ENCODE data around the gene SELENON.

SELENON gene, protein sequence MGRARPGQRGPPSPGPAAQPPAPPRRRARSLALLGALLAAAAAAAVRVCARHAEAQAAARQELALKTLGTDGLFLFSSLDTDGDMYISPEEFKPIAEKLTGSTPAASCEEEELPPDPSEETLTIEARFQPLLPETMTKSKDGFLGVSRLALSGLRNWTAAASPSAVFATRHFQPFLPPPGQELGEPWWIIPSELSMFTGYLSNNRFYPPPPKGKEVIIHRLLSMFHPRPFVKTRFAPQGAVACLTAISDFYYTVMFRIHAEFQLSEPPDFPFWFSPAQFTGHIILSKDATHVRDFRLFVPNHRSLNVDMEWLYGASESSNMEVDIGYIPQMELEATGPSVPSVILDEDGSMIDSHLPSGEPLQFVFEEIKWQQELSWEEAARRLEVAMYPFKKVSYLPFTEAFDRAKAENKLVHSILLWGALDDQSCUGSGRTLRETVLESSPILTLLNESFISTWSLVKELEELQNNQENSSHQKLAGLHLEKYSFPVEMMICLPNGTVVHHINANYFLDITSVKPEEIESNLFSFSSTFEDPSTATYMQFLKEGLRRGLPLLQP

DNA sequence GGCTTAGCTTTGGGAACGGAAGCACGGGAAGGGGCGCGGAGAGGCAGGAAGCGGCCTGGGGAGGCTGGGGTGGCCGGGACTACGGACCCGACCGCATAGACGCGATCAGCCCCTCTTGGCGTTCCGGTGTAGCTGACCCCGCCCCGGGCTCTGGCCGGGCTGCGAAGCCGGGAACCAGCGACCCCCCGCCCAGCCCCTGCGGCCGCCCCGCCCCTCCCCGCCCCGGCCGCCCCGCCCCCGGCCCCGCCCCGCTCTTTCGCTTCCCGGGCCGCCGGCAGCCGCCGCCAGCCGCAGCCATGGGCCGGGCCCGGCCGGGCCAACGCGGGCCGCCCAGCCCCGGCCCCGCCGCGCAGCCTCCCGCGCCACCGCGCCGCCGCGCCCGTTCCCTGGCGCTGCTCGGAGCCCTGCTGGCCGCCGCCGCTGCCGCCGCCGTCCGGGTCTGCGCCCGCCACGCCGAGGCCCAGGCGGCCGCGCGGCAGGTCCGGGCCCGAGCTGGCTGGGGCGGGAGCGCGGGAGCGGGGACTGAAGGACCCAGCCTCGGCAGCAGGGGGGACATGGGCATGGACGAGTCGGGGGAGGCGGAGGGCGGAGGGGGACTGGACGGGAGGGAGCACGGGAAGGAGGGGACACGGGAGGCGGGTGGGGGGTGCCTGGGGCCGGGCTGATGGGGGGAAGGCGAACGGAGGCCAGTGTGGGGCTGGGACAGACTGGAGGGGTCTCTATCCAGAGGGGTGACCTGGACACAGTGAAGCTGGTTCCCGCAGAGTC is at the start of gene SELENON:
SELENON (plus strand) TSS at position 259 of the 768 bp plus-strand sequence; CDS start at position 297, 38 bp downstream.
- DNase-seq (ENCODE audit: low spot score) = no peak

DNA sequence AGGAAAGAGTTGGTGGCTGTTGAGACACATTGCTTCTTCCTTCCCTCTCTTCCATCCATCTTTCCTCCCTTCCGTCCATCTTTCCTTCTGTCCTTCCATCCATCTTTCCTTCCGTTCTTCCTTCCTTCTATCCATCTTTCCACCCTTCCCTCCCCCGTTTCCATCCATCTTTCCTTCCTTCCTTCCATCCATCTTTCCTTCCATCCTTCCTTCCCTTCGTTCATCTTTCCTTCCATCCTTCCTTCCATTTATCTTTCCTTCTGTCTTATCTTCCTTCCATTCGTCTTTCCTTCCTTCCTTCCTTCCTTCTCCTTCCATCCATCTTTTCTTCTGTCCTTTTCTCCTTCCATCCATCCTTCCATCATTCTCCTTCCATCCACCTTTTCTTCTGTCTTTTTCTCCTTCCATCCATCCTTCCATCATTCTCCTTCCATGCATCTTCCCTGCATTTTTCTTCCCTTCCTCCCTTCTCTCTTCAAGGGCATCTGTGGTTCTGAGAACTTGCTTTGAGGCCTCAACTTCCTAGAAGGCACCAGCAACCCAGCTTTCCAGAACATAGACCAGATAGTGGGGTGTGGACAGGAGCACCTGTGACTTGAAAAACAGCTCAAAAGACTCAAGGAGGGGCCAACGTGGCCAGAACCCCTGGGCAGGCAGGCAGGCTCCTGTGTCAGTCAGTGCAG is 48.9 kb upstream of the SELENON start:
- DNase-seq (ENCODE audit: low spot score) = no peak

DNA sequence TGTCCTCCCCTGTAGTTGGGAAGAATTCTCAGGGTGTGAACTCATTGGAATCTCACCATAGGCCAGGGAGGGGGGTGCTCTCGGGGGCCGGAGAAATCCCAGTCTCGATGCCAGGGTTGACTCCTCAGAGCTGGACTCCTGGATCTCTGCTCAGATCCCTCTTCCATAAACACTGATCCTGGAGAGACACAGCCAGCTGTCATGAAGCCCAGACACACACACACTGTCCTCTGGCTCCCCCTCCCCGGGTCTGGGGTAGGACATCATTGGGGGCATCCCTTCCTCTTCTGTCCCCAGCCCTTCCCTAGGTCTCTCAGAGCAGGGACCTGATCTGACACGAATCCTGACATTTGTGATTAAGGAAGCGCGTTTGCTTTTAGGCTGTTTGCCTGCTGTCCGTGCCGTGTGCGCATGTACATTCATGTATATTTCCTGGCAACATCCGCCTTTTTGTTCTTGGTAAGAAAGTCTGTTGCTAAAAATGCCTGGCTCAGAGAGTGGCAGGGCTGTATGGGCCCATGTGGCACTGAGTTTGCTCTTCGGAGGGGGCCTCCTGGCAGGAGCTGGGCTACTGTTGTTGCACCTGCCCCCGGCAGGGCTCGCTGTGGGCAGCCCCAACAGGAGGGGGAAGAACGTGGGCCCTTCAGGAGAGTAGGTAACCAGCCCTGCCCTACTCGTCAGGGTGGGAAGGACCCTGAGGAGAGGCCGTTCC is 45.4 kb upstream of the SELENON start:
- no peak for DNase-seq (ENCODE audit: low spot score)

DNA sequence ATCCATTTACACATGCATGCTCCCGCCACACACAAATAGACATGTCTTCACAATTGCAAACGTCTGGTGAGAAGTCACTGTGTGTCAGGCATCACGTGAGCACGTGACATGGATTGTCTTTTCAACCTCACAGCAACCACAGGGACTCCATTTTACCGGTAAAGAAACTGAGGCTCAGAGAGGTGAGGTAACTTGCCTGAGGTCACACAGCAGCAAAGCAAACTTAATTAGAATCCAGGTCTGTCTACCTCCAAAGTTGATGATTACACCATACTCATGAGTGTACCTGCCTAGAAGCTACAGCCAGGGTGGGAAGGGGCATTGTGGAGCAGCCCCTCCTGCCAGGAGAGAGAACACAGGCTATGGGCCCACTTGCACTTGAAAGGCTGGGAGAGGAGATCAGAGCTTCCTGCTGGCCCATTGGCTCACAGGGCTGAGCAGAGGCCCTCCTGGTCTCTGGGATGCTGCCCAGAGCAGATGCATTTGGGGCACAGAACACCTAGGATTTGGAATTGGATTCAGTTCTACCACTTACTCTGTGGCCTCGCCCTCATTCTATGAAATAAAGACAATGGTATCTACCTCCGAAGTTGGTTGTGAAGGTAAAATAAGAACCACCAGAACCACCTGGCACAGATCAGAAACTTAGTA is 44.4 kb upstream of the SELENON start:
- no peak for DNase-seq (ENCODE audit: low spot score)

DNA sequence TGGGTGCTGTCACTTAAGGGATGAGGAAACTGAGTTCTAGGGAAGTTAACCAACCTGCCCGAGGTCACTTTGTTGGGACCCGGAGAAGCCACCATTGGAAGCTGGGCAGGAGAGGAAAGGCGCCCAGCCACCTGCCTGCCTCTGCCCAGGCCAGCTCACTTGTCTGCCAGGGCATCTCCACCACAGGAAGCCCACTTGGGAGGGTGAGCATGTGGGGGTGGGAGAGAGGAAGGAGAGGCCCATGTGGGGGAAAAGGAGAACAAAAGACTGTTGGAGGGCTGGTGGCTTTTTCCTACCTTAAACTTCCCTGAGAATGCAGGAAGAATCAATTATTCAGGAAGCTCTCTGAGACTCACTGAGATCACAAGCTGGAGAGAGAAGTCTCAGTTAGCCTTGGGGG is 43.8 kb upstream of the SELENON start:
- DNase-seq (ENCODE audit: low spot score) = no peak

DNA sequence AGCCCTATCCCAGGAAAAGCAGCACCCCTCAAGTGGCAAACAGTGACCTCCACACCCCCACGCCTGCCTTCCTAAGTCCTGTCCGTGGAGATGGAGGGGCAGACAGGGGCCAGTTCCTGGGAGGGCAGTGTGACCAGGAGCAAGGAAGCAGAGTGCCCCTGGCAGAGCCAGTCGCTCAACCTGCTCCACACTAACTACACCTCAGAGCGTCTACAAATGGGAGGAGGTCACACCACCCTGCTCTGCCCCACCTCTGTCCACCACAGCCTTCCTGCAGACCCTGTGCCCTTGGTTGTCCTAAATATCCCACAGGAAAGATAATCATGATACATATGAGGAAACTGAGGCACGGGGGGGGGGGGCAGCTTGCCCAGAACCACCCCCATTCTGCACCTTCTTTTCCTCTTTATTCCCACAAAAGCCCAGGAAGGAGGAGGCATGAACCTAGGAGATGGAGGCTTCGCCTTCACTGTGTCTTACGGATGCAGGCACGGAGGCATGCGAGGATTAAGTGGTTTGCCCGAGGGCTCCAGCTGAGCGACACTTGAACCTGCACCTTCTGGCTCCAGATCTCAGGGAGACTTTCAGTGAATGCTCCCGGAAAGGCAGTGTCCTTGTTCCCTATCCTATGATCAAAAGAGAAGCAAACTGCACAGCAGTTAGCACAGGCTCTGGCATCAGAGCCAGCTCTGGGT is 42.7 kb upstream of the SELENON start:
- DNase-seq (ENCODE audit: low spot score) = no peak

DNA sequence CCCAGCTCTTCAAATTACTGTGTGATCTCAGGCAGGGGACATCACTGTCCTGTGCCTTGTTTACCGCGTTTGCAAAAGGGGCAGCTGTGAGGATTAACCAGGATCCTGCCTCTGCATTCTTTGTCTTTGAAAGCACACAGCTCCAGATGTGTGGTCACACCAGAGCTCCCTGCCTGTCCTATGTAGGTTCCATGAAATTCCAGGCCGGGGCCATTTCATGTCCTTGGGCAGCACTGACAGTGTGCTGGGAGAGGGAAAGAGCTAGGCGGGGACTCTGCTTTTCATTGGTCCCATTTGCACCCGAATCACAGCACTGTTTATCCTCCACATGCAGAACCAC is 42.2 kb upstream of the SELENON start:
- no peak for DNase-seq (ENCODE audit: low spot score)

DNA sequence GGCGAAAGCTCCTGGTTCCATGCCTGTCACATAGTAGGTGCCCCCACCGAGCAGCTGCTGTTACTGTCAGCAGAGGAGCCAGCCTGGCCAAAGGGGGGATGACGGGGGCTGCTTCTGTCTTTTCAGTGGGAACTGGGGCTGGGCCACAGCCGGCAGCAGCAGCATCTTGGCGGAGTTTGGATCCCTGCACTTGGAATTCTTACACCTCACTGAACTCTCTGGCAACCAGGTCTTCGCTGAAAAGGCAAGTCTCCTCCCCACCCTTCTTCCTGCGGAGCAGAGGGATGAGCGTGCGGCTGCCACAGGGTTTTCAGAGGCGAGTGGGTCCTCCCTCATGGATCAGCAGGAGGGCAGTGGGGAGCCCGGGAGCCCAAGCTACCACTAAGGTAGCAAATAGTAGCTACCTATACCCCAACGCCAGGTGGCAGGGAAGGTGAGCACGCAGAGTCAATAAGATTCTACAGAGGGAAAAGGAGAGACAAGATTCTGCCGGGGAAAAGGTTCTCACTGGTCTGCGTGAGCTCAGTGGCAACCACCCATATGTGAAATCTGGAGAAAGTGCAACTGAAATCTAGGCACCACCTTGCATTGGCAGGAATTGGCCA is 41.4 kb upstream of the SELENON start:
- DNase-seq (ENCODE audit: low spot score) = no peak

DNA sequence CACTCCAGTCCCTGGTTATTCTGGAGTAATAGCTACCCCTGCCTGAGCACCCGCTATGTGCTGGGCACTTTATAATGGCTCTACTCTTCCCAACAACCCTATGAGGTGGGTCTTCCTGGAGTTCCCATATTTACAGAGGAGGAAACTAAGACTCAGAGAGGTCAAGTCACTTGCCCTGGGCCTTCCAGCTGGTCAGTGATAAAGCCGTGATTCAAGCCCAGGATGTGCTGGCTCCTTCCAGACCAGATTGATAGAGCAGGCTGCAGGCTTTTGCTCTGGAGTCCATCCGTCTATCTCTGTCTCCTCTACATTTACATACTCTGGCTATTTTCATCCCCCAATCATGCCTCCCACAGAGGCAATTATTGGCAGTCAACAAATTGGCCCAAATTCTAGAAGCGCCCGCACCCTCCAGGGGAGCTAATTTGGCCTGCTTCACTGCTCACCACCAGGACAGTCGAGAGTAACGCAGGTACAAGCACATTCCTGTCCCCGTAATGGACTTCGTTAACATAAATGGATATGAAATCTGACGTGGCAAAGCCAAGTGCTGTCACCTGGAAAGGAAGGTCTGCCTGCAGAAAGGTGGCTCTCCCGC is 39.8 kb upstream of the SELENON start:
- DNase-seq (ENCODE audit: low spot score) = no peak

DNA sequence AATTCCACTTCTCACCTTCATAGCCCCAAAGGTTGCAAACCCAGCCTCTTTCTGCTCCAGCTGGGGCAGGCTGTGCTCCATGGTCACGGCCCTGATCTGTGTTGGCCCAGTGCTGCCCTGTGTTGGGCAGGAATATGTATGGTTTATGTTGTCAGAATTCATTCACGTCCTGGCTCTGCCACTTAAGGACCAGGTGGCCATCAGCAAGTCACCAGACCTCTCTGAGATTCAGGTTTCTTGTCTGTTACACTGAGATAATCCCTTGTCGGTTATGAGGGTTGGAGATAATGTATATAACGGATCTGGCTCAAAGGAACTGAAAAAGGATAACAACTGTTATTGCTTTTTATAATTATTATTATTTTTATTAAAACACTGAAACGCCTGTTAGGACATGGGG is 39.1 kb upstream of the SELENON start:
- no peak for DNase-seq (ENCODE audit: low spot score)

DNA sequence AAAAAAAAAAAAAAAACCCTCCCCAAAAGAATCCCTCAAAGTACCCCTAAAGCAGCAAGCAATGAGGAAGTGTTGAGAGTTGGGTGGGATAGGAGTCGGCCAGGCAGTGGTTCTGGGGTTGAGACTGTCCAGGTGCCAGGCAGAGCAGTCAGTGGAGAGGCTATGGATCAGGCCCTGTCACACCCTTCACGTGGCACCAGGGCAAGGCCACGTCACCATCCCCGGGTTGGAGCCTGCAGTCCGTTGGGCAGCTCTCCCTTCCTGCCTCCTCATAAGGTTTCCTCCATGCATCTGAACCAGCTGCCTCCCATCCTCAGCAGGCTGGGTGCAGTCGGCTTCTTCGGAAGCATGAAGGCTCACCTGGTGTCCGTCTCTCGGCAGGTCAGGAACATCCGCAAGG is 36.5 kb upstream of the SELENON start:
- DNase-seq (ENCODE audit: low spot score) = no peak

DNA sequence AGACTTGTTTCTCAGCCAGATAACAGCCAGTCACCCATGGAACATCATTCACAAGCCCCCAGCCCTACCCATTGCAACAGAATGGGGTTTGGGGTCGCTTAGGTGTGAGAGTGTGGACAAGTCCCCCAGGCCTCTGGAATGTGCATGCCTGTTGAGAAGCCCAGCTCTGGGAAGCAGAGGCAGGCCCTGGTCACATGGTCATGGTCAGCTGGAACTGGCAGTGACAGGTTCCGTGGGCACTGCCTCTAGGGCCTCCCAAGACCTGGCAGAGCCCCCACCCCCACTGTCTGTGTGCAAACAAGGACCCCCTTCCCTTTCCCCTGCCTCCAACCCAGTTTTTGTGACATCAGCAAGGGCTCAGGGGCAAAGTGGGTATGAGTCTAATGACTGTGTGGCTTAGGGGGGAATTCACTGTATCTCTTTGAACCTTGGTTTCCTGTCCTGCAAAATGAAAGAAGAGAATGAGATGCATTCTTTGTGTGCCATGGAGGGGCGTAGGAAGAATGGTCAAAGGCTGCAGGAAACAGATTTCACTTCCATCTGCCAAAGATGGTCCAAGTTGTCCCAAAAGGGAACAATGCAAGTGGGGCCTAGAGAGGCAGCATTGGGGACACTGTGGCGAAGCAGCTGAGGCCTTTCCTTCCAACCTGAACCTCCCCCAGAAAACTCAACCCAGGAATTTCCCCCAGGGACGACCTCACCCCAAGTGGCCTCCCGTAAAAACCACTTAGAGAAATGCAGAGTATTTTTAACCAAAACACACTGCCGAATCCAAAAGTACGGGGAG is 34.7 kb upstream of the SELENON start:
- no peak for DNase-seq (ENCODE audit: low spot score)

DNA sequence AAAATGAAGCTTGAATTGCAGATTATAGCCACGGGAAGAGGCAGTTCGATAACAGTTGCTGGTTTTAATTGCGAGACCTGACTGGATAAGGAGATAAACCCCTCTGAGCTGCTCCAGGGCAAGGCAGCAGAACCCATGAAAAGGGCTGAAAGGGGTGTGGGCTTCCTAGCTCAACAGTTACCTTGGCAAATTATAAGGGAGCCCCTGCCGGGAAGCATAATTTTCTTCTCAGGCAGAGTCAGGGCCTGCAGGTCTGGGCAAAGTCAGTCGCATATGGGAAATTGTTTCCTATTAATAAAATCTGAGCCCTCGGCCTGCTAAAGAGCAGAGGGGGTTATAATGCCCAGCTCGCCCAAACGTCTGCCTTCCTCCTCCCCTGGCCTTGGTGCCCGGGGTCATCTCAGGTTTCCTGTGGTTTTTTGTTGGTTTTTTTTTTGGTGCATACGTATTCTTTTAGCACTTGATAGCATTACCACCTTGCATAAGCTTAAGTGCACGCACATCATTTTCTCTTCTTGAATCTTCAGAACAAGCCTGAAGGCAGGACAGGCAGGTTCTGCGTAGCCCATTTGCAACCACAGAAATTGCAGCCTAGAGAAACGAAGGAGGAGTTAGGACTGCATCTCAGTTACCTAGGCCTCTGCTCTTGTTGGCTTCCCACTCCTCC is 33.9 kb upstream of the SELENON start:
- no peak for DNase-seq (ENCODE audit: low spot score)

DNA sequence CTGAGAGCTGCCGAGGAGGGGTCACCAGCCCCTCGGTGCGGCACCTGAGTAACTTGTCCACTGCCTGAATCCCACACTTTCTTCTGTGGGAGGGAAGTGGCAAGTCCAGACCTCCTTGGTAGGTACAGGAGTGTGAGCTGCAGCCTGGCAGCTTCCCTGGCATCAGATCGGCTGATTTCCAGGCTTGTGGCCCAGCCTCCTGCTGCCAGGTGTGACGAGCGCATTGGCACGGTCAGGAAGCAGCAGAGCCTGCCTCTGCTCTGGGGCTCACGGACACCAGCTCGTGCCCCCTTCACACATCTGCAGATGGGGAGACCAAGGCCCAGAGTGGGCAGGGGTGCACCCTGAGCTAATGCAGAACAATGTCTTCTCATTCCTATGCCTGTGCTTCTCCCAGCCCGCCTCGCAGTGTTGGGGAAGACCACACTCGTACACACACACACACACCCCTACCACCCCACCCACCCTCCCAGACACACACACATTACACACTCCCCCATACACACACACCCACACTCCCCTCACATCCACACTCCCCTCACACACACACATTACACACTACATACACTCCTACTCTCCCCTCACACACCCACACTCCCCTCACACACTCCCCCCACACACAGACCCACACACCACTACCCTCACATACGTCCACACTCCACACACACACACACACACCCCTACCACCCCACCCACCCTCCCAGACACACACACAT is 33.1 kb upstream of the SELENON start:
- DNase-seq (ENCODE audit: low spot score) = no peak

DNA sequence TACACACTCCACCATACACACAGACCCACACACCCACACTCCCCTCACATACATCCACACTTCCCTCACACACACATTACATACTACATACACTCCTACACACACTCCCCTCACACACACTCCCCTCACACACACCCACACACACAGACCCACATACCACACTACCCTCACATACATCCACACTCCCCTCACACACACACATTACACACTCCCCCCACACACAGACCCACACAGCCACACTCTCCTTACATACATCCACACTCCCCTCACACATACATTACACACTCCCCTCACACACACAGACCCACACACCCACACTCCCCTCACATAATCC is 32.6 kb upstream of the SELENON start:
- DNase-seq (ENCODE audit: low spot score) = no peak

DNA sequence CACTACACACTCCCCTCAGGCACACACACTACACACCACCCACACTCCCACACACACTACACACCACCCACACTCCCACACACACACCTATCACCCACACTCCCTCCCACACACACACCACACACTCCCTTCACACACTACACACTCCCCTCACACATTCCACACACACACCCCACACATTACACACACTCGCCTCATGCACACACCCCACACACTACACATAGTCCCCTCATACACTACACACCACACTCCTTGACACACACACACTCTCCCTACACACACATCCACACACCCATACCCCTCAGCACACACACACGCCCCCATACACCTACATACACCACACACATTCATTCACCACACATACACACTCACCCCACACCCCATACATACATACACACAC is 31.0 kb upstream of the SELENON start:
- no peak for DNase-seq (ENCODE audit: low spot score)

DNA sequence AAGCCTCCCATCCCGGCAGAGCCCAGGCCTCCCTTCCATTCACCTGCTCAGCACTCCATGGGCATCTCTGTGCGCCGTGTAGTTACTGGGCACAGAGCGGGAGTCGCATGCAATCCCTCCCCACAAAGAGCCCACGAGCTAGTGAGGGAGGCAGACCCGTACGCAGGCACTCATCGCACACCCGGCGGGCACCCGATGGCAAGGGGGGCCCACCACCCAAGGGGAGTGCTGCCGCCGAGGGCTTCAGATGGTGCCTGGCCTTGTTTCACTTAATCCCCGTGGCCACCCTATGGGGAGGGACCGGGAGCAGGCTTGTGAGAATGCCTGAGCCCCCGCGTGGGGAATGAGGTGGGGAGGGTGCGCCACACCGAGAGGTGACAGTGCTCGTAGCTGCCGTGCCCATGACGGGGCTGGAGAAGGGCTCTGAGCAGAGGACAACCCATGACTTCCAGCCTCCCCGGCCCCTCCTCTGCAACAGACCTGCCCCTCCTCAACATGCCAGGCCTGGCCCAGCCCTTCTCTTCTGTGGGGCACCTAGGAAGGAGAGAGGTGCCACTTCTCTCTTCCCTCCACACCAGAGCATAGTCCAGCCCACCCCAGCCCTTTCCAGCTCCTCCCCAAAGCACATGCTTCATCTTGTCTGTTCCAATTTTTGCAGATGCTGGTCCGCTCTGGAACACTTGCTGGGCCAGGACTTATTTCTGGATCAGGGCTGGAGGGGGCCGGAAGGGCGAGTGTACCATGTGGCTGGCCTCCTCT is 30.2 kb upstream of the SELENON start:
- no peak for DNase-seq (ENCODE audit: low spot score)

All from COLO829 (cell line).